ENCODE data around the gene GSTA3. TPM values are rescaled to one million over a fixed set of nuclear protein-coding genes. Genes with fewer than 3 reads are reported as not detected.

GSTA3 gene
- total and polyA plus RNA-seq, 2 experiments from 2014 or later = not detected

DNA sequence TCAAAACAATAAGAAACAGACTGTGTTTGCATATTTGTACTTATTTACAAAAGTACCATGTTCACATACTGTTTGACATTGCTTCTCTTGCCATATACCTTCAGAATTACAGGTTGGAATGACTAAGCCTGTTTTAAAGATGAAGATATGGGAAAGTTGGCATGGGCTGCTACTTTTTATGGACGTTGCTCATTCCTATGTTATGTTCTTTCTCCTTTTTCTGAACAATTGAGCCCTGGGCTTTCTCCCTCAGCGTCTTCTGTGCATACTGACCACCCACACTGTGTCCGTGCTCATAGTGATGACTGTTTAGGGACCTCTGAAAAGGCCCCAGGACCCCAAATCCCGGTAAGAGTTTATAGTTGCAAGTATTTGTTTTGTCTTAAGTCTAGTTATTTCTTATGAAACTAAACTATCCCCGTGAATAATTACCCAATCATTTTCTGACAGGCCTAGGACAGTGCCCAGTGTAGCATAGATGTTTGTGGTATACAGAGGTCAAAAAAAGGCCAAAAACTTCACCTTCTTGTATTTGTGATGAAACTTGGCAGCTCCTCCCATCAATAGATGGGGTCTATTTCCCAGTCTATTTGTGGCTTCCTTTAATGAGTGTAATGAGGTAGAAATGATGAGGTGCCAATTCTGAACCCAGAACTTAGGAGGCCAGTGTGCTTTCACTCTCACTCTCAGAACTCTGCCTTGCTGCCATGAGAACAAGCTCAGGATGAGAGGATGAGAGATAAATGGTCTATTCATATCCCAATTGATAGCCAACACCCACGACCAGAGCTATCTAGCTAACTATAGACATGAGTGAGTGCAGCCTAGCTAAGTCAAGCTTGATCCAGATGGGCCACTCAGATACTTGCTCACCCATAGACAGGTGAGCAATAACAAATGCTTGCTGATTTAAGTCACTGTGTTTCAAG, 44.7 kb upstream of the GSTA3 start:
- H3K9me3 Mint-ChIP-seq = no peaks in the 10 kb centered on the region
- Histone ChIP-seq H3K9me2 (ENCODE audit: insufficient read depth) (peaks cover 13% of the 10 kb centered on the region), H3K4me3 (no peak overlapping the region), H2AFZ (peak overlapping the region; percentile 48; the same call in 1 of the 2 replicates), H3F3A (replicated peaks; ENCODE audit: low read depth) (no peaks in the 10 kb centered on the region), H3K36me3 (ENCODE audit: insufficient read depth) (no peaks in the 10 kb centered on the region), H4K20me1 (replicated peaks; ENCODE audit: insufficient read depth) (no peaks in the 10 kb centered on the region), H3K27ac (ENCODE audit: low read depth) (no peak overlapping the region), H3K4me2 (no peak overlapping the region), H3K79me2 (replicated peaks; ENCODE audit: insufficient read depth) (no peaks in the 10 kb centered on the region), H3K4me1 (ENCODE audit: insufficient read depth) (no peaks in the 10 kb centered on the region), H3K27me3 (ENCODE audit: insufficient read depth) (no peaks in the 10 kb centered on the region)
- H3K4me1 Mint-ChIP-seq = peaks cover 7% of the 10 kb centered on the region
- DNase-seq (ENCODE audit: low spot score) = no peak
- TF ChIP-seq REST (IDR thresholded peaks at IDR 0.05; ENCODE audit: unreplicated experiment) (no peak), JUNB (IDR thresholded peaks at IDR 0.05; ENCODE audit: unreplicated experiment) (no peak), EZH2 (IDR thresholded peaks at IDR 0.05; ENCODE audit: low read depth, unreplicated experiment) (no peak), ETS1 (IDR thresholded peaks at IDR 0.05) (no peak), ZNF462 (CRISPR knock-in tag; IDR thresholded peaks at IDR 0.05) (no peak), CREB1 (CRISPR knock-in tag; IDR thresholded peaks at IDR 0.05; ENCODE audit: low read depth) (no peak), POLR2AphosphoS5 (IDR thresholded peaks at IDR 0.05; ENCODE audit: low read depth) (no peak), ZNF114 (CRISPR knock-in tag; IDR thresholded peaks at IDR 0.05) (no peak), STAT1 (IDR thresholded peaks at IDR 0.05; ENCODE audit: unreplicated experiment) (no peak), ZNF331 (CRISPR knock-in tag; IDR thresholded peaks at IDR 0.05; ENCODE audit: low read depth) (no peak), NANOG (IDR thresholded peaks at IDR 0.05; ENCODE audit: borderline replicate concordance) (no peak), CTCF (conservative IDR thresholded peaks at IDR 0.05; ENCODE audit: low read depth in 2 of 2) (no peak), EZH2phosphoT487 (IDR thresholded peaks at IDR 0.05; ENCODE audit: unreplicated experiment) (no peak)
- ATAC-seq = no peak
- H3K36me3 Mint-ChIP-seq (ENCODE audit: low read depth) = no peaks in the 10 kb centered on the region
- no peak overlapping the region for H3K27ac Mint-ChIP-seq
- H3K27me3 Mint-ChIP-seq (ENCODE audit: insufficient read depth, low read depth, poor library complexity) = no peaks in the 10 kb centered on the region
- H3K4me3 Mint-ChIP-seq = no peak overlapping the region

All from GM23338 (cell line).